Measurements from ENCODE around the gene CD300LG. TPM values are rescaled to one million over a fixed set of nuclear protein-coding genes. Genes with fewer than 3 reads are reported as not detected.
"Not testable (repeated sequence)": the region's sequence is repeated elsewhere in the genome, so short reads cannot be mapped to it uniquely, and the experiment has no call there.

The CD300LG gene
- total RNA-seq, 2 donors from 2014 or later = not detected

DNA sequence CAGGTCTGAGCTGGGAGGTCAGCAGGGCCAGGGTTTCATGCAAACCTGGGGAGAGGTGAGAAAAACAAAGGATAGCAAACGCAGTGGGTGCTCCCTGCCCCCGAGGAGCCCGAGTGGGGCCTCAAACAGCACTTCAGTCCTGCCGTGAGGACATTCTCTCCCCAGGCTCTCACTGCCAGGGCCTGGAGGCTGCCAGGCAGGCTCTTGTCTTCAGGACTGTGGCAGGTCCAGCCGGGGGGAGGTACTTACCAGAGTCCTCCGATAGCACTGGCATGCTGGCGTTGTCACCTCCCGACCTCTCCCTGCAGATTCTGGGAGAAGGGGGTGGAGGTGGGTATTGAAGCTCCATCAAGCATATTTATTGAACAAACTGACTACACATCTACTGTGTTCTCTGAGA, 15.3 kb upstream of the CD300LG start:
- Mint-ChIP-seq H3K36me3 (ENCODE audit: low read depth) (no peaks in the 10 kb centered on the region), H3K27me3 (peaks cover 30% of the 10 kb centered on the region), H3K27ac (no peak overlapping the region), H3K4me1 (peaks cover 10% of the 10 kb centered on the region), H3K4me3 (peak overlapping the region; percentile 90)
- no peaks in the 10 kb centered on the region for H3K9me3 ChIP-seq (ENCODE audit: control insufficient read depth, low read length, poor library complexity, severe bottlenecking)
- ATAC-seq (no peak), DNase-seq (no peak)

- peaks cover 30% of the 10 kb centered on the region for H3K27me3 Mint-ChIP-seq
- H3K4me3 Mint-ChIP-seq = peak overlapping the region; percentile 90
- no peaks in the 10 kb centered on the region for H3K9me3 ChIP-seq (ENCODE audit: control insufficient read depth, low read length, poor library complexity, severe bottlenecking)
- no peaks in the 10 kb centered on the region for H3K36me3 Mint-ChIP-seq (ENCODE audit: low read depth)
- H3K4me1 Mint-ChIP-seq = peaks cover 10% of the 10 kb centered on the region
- no peak for DNase-seq
- no peak overlapping the region for H3K27ac Mint-ChIP-seq
- peak; percentile 16 for ATAC-seq
These were observed 14.6 kb upstream of the CD300LG start for GRCh38 chr17:43832168-43832975.

- H3K4me1 Mint-ChIP-seq = peaks cover 10% of the 10 kb centered on the region
- peak within 1 kb of the TSS; percentile 90 for H3K4me3 Mint-ChIP-seq
- H3K27ac Mint-ChIP-seq = no peak within 1 kb of the TSS
- H3K9me3 ChIP-seq (ENCODE audit: control insufficient read depth, low read length, poor library complexity, severe bottlenecking) = no peaks in the 10 kb centered on the region
- H3K27me3 Mint-ChIP-seq = peaks cover 30% of the 10 kb centered on the region
- peak; percentile 94 for ATAC-seq
- no peaks in the 10 kb centered on the region for H3K36me3 Mint-ChIP-seq (ENCODE audit: low read depth)
- peak; percentile 40 to 56 (median 48) for DNase-seq
These were observed 13.8 kb upstream of the CD300LG start, which contains the start of gene MPP3 for GRCh38 chr17:43832976-43833829. Gene MPP3 (minus strand): TSS chr17:43833146. CDS start chr17:43831906, 1,240 bp downstream.

- peaks cover 10% of the 10 kb centered on the region for H3K4me1 Mint-ChIP-seq
- H3K9me3 ChIP-seq (ENCODE audit: control insufficient read depth, low read length, poor library complexity, severe bottlenecking) = no peaks in the 10 kb centered on the region
- H3K27ac Mint-ChIP-seq = no peak overlapping the region
- peak overlapping the region; percentile 90 for H3K4me3 Mint-ChIP-seq
- no peaks in the 10 kb centered on the region for H3K36me3 Mint-ChIP-seq (ENCODE audit: low read depth)
- peaks cover 30% of the 10 kb centered on the region for H3K27me3 Mint-ChIP-seq
- ATAC-seq = no peak
- no peak for DNase-seq
These were observed 12.9 kb upstream of the CD300LG start for GRCh38 chr17:43834106-43834505.

DNA sequence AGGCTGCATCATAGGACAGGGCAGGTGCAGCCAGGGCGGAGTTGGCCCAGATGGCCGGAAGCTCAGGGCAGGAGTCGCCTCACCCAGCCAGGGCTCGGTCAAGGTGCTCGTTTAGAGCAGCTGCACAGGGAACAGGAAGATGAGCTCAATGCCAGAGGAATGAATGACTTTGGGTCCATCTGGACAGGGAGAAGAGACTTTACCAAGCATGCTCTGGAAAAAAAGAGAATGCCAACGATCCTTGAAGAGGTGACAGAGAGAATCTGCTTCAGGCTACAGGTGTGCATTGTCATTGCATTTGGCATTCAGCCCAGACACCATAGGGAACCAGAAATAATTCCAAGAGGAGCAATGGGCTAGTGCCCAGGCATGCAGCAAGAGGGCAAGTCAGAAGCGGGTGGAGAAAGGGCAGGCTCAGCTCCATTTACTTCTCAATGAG, 7.3 kb upstream of the CD300LG start:
- Mint-ChIP-seq H3K4me1 (no peaks in the 10 kb centered on the region), H3K4me3 (no peak overlapping the region), H3K36me3 (ENCODE audit: low read depth) (no peaks in the 10 kb centered on the region), H3K27me3 (peaks cover 28% of the 10 kb centered on the region), H3K27ac (no peak overlapping the region)
- DNase-seq (no peak), ATAC-seq (no peak)
- H3K9me3 ChIP-seq (ENCODE audit: control insufficient read depth, low read length, poor library complexity, severe bottlenecking) = no peaks in the 10 kb centered on the region

DNA sequence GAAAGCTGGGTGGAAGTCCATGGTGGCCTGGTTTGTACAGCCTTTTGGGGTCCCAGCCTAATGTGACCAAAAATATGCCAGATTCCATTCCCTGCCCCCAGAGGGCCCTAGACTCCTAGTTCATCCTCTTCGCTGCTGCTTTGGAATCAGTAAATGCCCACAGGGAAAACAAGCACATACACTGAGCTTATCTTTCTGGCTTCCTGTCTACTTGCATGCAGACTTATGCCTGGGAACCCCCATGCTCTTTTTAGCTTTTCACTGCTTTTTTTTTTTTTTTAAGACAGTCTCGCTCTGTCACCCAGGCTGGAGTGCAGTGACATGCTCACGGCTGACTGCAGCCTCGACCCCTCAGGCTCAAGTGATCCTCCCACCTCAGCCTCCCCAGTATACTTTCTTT, 6.2 kb upstream of the CD300LG start:
- ATAC-seq (no peak), DNase-seq (no peak)
- Mint-ChIP-seq H3K36me3 (ENCODE audit: low read depth) (no peaks in the 10 kb centered on the region), H3K27me3 (peaks cover 24% of the 10 kb centered on the region), H3K4me1 (no peaks in the 10 kb centered on the region), H3K4me3 (no peak overlapping the region), H3K27ac (no peak overlapping the region)
- H3K9me3 ChIP-seq (ENCODE audit: control insufficient read depth, low read length, poor library complexity, severe bottlenecking) = no peaks in the 10 kb centered on the region

DNA sequence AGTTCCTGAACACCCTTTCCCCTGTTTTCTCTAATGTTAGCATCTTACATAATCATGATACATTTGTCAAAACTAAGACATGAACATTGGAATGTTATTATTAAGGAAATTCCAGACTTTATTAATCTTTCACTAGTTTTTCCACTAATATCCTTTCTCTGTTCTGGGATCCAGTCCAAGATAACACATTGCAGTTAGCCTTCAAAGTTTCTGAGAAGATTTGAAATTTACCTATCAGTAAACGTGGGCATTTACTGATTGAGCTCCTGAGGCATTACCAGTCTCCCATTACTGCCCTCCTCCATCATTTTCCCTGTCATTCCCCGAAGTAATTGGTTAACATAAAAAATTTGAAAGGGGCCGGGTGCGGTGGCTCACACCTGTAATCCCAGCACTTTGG, 5.7 kb upstream of the CD300LG start:
- H3K27me3 Mint-ChIP-seq = peaks cover 19% of the 10 kb centered on the region
- H3K4me1 Mint-ChIP-seq = no peaks in the 10 kb centered on the region
- H3K27ac Mint-ChIP-seq = no peak overlapping the region

GRCh38 chr17:43842091-43842974, 4.6 kb upstream of the CD300LG start:
- H3K4me3 Mint-ChIP-seq; ATAC-seq; H3K27ac Mint-ChIP-seq; H3K36me3 Mint-ChIP-seq (ENCODE audit: low read depth); DNase-seq; H3K4me1 Mint-ChIP-seq; H3K9me3 ChIP-seq (ENCODE audit: control insufficient read depth, low read length, poor library complexity, severe bottlenecking): not testable (repeated sequence)
- peaks cover 16% of the 10 kb centered on the region for H3K27me3 Mint-ChIP-seq

More for the DNA sequence above, 5.7 kb upstream of the CD300LG start:
- no peaks in the 10 kb centered on the region for H3K9me3 ChIP-seq (ENCODE audit: control insufficient read depth, low read length, poor library complexity, severe bottlenecking)
- ATAC-seq = no peak
- H3K36me3 Mint-ChIP-seq (ENCODE audit: low read depth) = no peaks in the 10 kb centered on the region
- no peak for DNase-seq
- no peak overlapping the region for H3K4me3 Mint-ChIP-seq

GRCh38 chr17:43842975-43843325, 4.0 kb upstream of the CD300LG start:
- Mint-ChIP-seq H3K4me3 (no peak overlapping the region), H3K27ac (no peak overlapping the region), H3K36me3 (ENCODE audit: low read depth) (no peaks in the 10 kb centered on the region), H3K27me3 (peaks cover 22% of the 10 kb centered on the region), H3K4me1 (no peaks in the 10 kb centered on the region)
- ATAC-seq (no peak), DNase-seq (no peak)
- H3K9me3 ChIP-seq (ENCODE audit: control insufficient read depth, low read length, poor library complexity, severe bottlenecking) = no peaks in the 10 kb centered on the region

DNA sequence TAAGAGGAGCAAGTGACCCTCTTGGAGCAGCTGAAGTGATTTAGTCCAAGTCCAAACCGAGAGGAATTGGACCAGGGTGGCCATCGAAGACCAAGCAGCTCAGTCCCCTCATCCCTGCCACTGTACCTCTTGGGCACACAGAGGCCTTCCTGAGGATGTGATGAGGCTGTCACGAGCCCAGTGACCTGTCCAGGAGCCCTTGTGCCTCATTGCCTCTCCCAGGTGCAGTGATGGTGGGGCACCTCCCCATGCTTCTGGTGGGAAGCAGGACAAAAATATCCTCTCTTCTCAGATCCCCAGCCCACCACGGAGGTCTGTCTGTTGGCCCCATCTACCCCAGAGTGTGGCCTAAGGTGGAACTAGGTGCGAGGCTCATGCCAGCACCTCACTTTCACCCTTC, 2.7 kb upstream of the CD300LG start:
- no peak for DNase-seq
- Mint-ChIP-seq H3K36me3 (ENCODE audit: low read depth) (no peaks in the 10 kb centered on the region), H3K27me3 (peaks cover 29% of the 10 kb centered on the region), H3K4me3 (no peak overlapping the region), H3K27ac (no peak overlapping the region), H3K4me1 (no peaks in the 10 kb centered on the region)
- no peaks in the 10 kb centered on the region for H3K9me3 ChIP-seq (ENCODE audit: control insufficient read depth, low read length, poor library complexity, severe bottlenecking)
- ATAC-seq = no peak

- DNase-seq (no peak), ATAC-seq (no peak)
- H3K4me3 Mint-ChIP-seq = no peak overlapping the region
- no peaks in the 10 kb centered on the region for H3K36me3 Mint-ChIP-seq (ENCODE audit: low read depth)
- H3K4me1 Mint-ChIP-seq = no peaks in the 10 kb centered on the region
- H3K27ac Mint-ChIP-seq = no peak overlapping the region
- H3K9me3 ChIP-seq (ENCODE audit: control insufficient read depth, low read length, poor library complexity, severe bottlenecking) = no peaks in the 10 kb centered on the region
- H3K27me3 Mint-ChIP-seq = peaks cover 23% of the 10 kb centered on the region
These were observed 1.2 kb upstream of the CD300LG start for GRCh38 chr17:43845766-43846165.

GRCh38 chr17:43846221-43846712, 709 bp upstream of the CD300LG start:
- Mint-ChIP-seq H3K27ac (no peak overlapping the region), H3K36me3 (ENCODE audit: low read depth) (no peaks in the 10 kb centered on the region), H3K27me3 (peaks cover 25% of the 10 kb centered on the region), H3K4me1 (no peaks in the 10 kb centered on the region), H3K4me3 (no peak overlapping the region)
- ATAC-seq (peak; percentile 99), DNase-seq (peak; percentile 48 to 79 (median 55))
- no peaks in the 10 kb centered on the region for H3K9me3 ChIP-seq (ENCODE audit: control insufficient read depth, low read length, poor library complexity, severe bottlenecking)
